Measurements from ENCODE around the gene TNFRSF1B. TPM values are rescaled to one million over a fixed set of nuclear protein-coding genes. Genes with fewer than 3 reads are reported as not detected.

The TNFRSF1B gene
- total and polyA plus RNA-seq, 2 experiments from 2014 or later: 0.91 to 4.1 TPM

- Mint-ChIP-seq H3K4me1 (peaks cover 32% of the 10 kb centered on the region), H3K4me3 (no peak overlapping the region), H3K36me3 (ENCODE audit: low read depth) (no peaks in the 10 kb centered on the region), H3K9me3 (no peaks in the 10 kb centered on the region), H3K27me3 (ENCODE audit: insufficient read depth, low read depth, poor library complexity) (peaks cover 3% of the 10 kb centered on the region), H3K27ac (no peak overlapping the region)
- Histone ChIP-seq H3K9me2 (ENCODE audit: insufficient read depth) (no peaks in the 10 kb centered on the region), H3K27ac (ENCODE audit: low read depth) (no peak overlapping the region), H3K4me3 (no peak overlapping the region), H3K4me1 (ENCODE audit: insufficient read depth) (peaks cover 20% of the 10 kb centered on the region), H3F3A (replicated peaks; ENCODE audit: low read depth) (no peaks in the 10 kb centered on the region), H3K79me2 (replicated peaks; ENCODE audit: insufficient read depth) (no peaks in the 10 kb centered on the region), H3K4me2 (no peak overlapping the region; the same call in 1 of the 2 replicates), H3K36me3 (ENCODE audit: insufficient read depth) (no peaks in the 10 kb centered on the region), H3K27me3 (ENCODE audit: insufficient read depth) (no peaks in the 10 kb centered on the region), H2AFZ (peak overlapping the region; percentile 72; the same call in 1 of the 2 replicates), H4K20me1 (replicated peaks; ENCODE audit: insufficient read depth) (no peaks in the 10 kb centered on the region)
- no peak for TF ChIP-seq NANOG (IDR thresholded peaks at IDR 0.05; ENCODE audit: borderline replicate concordance)
- no peak for TF ChIP-seq EZH2phosphoT487 (IDR thresholded peaks at IDR 0.05; ENCODE audit: unreplicated experiment)
- TF ChIP-seq REST (IDR thresholded peaks at IDR 0.05; ENCODE audit: unreplicated experiment): no peak
- no peak for TF ChIP-seq JUNB (IDR thresholded peaks at IDR 0.05; ENCODE audit: unreplicated experiment)
- no peak for TF ChIP-seq EZH2 (IDR thresholded peaks at IDR 0.05; ENCODE audit: low read depth, unreplicated experiment)
- no peak for TF ChIP-seq ZNF462 (CRISPR knock-in tag; IDR thresholded peaks at IDR 0.05)
- TF ChIP-seq ETS1 (IDR thresholded peaks at IDR 0.05): no peak
- TF ChIP-seq ZNF114 (CRISPR knock-in tag; IDR thresholded peaks at IDR 0.05): no peak
- TF ChIP-seq CTCF (conservative IDR thresholded peaks at IDR 0.05; ENCODE audit: low read depth in 2 of 2): no peak
- no peak for TF ChIP-seq CREB1 (CRISPR knock-in tag; IDR thresholded peaks at IDR 0.05; ENCODE audit: low read depth)
- no peak for TF ChIP-seq POLR2AphosphoS5 (IDR thresholded peaks at IDR 0.05; ENCODE audit: low read depth)
- TF ChIP-seq ZNF331 (CRISPR knock-in tag; IDR thresholded peaks at IDR 0.05; ENCODE audit: low read depth): no peak
- no peak for TF ChIP-seq STAT1 (IDR thresholded peaks at IDR 0.05; ENCODE audit: unreplicated experiment)
- ATAC-seq (no peak), DNase-seq (ENCODE audit: low spot score) (no peak)
Observed at GRCh38 chr1:12203216-12204007, 36.6 kb downstream of the TNFRSF1B start.

All from GM23338 (cell line).